Globus pallidus (tissue), 1 donor: ENCODE results near the gene MED9.
"Not testable (repeated sequence)": the region's sequence is repeated elsewhere in the genome, so short reads cannot be mapped to it uniquely, and the experiment has no call there.

Experiments used
- DNase-seq: peaks from one replicate; pipeline ENCODE4 v3.0.0-alpha.2; 2015; ENCODE audit warnings: low spot score

The MED9 gene, protein sequence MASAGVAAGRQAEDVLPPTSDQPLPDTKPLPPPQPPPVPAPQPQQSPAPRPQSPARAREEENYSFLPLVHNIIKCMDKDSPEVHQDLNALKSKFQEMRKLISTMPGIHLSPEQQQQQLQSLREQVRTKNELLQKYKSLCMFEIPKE

DNA sequence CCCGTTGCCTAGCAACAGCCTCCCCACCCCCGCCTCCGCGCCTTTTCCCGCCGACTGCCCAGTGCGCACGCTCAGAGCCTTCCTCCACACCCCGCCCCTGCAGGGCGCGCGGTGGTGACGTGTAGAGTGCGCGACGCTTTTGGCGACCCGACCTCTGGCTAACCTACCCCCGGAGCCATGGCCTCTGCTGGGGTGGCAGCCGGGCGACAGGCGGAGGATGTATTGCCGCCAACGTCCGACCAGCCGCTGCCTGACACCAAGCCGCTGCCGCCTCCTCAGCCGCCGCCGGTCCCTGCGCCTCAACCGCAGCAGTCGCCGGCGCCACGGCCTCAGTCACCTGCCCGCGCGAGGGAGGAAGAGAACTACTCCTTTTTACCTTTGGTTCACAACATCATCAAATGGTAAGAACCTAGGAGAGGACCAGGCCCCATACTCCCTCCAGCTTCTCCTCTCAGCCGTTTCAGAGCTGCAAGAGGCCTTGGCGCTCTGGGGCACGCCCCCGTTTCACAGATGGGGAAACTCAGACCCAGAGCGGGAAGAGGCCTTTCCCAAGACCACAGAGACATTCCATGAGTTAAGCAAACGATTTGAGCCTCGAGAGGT lies at the start of gene MED9:
TSS of gene MED9 (plus strand) at position 136 of the 603 bp plus-strand sequence. CDS start at position 178, 42 bp downstream.
- peak; percentile 89 for DNase-seq

DNA sequence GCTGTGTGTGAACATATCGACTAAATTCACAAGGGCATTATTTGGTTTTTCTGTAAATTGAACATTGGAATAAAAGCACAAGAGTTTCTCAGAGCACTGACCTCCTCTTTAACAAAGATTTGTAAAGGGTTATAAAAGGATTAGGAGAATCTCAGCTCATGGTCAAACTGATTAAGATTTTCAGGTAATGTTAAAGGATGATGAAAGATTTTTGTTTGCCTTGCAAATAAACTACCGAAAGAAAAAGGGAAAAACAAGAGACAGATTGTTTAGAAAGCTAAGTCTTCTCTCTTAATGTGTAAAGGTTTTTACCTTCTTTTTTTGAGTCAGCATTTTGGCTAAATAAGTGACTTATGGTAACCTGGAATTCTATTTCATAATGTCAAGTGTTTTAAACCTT lies 47.6 kb upstream of the MED9 start:
- DNase-seq: no peak

DNA sequence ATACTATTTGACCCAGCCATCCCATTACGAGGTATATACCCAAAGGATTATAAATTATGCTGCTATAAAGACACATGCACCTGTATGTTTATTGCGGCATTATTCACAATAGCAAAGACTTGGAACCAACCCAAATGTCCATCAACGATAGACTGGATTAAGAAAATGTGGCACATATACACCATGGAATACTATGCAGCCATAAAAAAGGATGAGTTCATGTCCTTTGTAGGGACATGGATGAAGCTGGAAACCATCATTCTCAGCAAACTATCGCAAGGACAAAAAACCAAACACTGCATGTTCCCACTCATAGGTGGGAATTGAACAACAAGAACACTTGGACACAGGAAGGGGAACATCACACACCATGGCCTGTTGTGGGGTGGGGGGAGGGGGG lies 45.9 kb upstream of the MED9 start:
- not testable (repeated sequence) for DNase-seq

DNA sequence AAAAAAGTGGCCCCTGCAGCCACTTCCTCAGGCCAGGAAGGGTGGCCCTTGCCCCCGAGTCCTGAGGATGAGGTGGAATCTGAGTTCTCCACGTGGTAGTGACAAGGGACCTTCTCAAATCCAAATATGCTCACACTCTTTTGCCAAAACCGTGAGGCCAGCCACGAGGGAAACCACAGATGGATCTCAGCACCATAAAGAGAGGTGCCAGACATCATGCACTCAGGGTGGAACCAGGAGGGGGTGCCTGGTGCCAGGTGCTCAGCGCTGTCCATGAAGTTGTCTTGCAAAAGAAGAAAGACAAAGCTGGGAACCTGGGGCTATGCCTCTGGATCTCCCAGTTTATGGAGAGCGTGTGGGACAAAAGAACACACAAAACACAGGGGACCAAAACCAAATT lies 45.2 kb upstream of the MED9 start:
- DNase-seq: no peak

DNA sequence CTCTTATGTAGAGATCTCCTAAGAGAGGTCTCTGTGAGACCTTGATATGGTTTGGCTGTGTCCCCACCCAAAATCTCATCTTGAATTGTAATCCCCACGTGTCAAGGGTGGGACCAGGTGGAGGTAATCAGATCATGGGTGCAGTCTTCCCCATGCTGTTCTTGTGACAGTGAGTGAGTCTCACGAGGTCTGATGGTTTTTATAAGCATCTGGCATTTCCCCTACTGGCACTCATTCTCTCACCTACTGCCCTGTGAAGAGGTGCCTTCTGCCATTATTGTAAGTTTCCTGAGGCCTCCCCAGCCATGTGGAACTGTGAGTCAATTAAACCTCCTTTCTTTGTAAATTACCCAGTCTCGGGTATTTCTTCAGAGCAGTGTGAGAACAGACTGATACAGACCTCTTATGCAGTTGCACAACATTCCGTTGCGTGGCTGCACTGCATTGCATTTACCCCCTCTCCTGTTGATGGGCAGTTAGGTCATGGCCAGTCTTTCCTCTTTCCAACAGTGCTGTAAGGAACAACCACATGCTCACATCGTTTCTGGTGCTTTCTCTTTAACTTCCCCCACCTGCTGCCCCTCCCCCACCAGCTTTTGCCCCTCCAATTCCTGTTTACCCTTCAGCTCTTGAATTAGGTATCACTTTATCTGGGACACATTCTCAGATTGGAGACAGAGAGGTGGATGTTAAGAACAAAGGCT lies 43.6 kb upstream of the MED9 start:
- no peak for DNase-seq

DNA sequence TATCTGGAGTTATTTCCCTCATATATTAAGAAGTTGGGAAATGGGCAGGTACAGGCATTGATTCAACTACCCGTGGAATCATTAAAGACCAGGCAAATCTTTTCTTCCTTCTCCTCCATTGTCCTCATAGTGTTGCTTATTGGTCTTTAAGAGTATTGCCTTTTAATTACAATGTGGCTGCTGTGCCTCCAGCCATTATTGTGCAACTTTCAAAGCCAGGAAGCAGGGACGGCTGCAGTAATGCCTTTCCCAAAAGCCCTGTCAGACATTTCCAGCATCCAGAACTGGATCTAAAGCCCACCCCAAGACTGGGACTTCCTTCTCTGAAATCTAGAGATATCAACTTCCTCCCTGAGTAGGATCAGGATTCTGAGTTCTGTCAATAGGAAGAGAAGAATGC lies 42.3 kb upstream of the MED9 start:
- DNase-seq: no peak

DNA sequence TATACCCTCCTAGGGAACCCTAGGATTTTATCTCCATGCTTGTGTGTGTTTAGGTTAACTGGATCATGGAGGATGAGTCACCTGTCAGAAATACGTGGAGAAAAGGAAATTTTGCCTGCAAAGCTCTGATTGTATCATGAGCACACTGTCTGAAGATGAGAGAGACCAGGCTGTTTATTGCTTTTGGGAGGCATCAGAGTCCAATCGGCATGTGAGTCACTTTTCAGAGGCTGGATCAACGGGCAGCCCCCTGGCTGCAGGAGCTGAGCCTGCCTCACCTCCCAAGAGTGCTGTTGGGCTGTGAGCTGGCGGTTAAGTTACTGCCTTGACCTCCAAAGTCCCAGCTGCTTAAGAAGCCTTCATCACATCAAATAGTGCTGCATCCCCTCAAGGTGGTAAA lies 41.5 kb upstream of the MED9 start:
- no peak for DNase-seq

DNA sequence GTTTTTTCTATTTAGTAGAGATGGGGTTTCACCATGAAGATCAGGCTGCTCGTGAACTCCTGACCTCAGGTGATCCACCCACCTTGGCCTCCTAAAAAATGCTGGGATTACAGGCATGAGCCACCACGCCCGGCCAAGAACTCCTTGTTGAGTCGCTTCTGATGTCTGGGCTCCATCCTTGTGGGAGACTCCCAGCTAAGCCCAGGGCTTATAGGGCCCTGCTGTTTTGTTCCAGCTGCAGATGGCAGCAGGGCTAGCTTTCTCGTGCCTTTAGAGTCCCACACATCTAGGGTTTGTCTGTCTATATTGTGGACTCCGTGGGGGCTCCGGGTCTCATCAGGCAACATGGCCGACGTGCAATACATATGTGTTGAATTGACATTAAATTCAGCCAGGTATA lies 39.3 kb upstream of the MED9 start:
- no peak for DNase-seq

DNA sequence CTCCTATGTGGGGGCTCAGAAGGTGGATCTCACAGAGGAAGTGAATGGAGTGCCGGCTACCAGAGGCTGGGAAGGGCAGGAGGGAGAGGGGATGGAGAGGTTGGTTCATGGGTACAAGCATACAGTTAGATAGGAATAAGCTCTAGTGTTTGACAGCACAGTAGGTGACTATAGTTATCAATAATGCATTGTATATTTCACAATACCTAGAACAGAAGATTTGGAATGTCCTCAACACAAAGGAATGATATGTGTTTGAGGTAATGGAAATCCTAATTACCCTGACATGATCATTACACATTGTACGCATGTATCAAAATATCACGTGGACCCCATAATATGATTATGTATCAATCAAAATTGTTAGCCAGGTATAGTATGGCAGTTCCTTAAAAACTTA lies 38.9 kb upstream of the MED9 start:
- no peak for DNase-seq

DNA sequence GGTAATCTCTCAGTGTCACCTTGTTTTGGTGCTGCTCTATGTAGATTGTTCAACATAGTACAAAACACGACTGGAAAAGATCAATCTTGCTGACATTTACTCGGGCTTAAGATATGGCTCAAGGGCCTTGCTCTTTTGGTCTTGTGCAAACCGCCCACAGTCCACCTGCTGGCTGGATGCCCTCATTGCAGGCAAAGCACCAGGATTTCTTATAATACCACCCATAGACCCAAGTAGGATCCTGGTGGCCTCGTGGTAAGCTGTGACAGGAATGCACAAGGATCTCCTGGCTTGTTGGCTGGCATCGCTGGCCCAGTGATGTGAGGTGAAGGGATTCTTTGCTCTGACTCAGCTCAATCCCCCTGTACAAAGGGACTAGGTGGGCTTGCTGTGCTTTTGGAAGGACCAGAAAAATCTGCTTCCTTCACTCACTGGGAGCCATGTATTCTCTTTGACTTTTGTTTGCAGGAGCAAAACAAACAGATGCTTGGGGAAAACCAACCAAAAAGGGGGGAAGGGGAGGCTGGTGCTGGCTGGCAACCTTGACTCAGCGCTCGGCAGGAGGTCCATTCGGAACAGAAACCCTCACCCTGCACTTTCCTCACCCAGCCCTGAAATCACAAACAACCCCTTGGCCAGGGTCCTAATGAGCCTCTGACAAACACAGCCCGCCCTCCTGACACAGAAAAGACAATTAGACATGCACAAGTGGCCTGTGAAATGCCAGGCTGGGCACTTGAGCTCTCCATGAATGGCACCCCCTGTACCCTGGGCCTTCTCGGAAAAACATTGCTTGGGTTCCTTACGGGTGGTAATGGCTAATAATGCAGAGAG lies 36.6 kb upstream of the MED9 start:
- DNase-seq: peak; percentile 55

DNA sequence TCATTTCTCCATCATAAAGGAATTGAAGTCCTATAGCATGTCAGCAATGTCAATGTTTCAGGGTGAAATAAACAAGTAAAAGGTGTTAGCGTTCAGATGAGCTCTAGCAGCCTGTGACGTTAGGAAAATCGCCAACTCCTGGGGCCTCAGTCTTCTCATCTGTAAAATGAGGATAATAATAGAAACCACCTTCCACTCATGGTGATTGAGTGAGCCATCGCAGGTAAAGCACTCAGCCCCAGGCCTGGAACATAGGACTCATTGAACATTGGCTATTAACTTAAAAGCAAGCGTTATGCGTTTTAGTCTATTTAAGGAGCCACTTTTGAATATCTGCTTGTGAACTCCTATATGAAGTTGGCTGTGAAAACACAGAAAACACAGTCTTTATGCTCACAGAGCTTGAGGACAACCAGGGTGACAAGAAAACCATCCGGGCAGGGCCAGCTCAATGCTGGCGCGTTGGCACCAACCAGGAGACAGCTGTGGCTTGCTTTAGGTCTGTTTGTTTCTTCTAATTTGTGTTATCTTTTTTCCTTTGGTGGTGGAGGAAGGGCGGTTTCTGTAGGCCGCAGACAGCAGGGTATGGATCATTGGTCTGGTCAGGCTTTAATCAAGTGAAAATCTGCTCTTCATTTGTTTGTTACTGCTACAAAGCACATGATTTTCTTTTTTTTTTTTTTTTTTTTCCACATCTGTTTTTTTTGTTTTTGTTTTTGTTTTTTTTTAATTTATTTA lies 35.7 kb upstream of the MED9 start:
- no peak for DNase-seq

DNA sequence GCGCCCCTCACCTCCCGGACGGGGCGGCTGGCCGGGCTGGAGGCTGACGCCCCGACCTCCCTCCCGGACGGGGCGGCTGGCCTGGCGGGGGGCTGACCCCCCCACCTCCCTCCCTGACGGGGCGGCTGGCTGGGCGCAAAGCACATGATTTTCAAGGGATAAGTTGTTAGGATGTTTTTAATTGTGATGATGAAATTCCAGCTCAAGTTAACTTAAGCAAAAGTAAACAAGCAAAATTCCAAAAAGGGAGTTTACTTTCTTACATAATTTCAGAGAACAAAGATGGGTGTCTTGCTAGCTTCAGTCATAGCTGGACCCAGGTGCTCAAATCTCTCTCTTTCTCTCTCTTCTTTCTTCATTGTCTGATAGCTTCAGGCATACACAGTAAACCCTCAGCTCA lies 33.6 kb upstream of the MED9 start:
- DNase-seq: no peak

DNA sequence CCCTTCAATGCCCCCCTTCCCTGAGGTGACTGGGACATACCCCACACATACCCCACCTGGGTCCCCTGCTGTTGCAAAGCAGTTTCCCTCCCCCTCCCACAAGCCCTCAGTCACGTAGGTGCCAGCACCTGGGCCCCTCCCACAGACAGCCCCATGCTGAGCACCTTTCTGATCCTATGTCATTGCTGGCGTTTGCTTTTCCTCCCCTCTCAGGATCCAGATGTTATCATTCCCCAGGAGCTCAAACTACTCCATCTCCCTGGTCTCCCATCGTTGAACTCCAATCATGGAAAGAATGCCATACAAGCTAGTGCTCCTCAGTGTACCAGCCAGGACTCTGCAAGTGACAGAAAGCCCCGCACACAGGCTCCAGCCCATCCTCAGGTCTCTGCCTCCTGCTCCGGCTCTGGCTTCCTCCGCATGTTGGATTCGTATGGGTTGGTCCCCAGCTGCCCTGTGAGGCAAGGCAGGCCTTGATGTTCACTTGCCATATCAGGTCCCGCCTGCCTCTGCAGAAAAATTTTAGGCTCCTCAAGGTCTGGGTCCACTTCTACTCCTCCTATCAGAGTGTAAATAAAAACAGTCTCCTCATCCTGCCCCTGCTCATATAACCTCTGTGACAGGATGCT lies 31.4 kb upstream of the MED9 start:
- no peak for DNase-seq

DNA sequence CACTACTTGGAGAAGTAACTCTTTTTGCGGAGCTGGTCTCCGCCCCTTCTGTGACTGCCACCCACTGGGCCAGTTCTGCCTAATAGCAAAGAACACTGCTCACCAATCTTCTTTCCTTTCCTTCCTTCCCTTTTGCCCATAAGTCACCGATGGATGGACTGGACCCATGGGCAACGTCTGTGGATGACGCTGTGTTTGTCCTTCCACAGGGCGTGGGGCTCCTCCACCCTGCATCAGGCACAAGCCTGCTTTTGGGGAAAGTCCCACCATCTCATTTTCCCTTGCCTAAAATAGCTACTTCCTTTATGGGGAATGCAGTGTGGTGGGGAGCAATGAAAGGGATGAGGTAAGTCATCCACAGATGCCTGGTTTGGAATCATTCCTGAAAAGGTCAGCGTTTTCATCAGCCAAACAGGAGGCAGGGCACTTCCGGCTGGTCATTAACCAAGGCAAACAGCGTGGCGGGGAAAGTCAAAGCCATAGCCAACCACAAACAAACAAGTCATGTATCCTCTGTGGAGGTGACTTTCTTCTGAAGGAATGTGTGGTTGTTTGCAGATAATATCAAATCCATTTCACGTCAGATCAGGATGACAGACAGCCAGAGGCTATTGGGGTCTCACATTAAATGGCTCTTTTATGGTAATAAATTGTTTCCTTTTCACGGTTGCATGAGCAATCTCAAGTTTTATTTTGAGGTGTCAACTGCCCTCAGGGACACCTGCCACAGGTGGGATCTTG lies 30.7 kb upstream of the MED9 start:
- no peak for DNase-seq

DNA sequence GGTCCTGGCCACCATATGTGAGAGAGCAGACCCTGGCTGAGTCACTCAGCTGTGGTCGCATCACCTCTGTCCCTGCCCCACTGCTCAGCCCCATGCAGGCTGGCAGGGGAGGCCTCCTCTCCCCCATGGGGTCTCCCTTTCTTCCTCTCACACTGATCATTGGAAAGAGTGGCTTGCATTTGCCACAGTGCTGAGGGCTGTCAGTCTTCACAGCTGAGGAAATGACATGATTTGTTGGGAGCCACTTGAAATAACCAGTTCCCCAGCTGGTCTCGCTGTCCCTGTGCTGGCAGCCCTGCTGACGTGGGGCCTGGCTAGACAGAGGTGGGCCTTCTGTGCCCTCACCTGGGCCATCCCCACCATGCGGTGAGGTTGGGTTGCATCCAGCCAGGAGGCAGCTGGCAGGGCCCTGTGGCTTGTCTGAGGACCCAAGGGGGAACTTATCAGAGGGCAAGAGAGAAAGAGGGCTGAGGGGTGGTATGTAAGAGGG lies 30.1 kb upstream of the MED9 start:
- DNase-seq: no peak

DNA sequence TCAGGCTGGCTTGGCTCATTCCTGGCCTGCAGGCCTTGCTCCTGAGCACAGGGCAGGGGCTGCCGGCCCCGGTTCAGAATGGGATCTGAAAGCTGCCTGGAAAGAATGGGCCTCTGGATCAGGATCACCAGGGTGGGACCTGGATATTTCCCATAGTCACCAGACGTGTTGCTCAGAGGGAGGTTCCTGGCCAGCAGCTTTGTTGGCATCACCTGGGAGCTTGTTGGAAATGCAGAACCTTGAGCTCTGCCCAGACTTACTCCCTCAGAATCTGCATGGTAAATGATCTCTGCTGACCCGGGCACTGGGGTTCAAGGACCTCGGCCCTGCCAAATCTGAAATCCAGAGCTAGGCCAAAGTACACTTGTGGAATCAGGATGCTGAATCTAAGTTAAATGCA lies 29.5 kb upstream of the MED9 start:
- DNase-seq: no peak

DNA sequence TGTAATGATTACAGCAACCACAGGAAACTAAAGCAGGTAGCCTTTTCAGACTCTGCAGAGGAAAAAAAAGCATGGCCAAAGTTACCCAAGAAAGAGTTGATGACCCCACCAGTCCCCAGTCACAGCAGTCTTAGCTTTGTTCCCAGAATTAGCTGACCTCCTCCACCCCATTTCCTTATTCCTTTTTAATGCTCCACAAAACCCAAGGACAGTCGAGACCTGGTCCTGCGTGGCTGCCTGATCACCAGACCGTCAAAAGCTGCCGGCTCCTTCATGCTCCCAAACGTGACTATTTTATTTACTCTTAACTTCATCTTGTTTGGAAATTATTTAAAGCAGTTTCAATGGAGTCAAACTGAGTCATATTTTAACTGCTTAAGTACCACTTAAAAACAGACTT lies 28.7 kb upstream of the MED9 start:
- no peak for DNase-seq

DNA sequence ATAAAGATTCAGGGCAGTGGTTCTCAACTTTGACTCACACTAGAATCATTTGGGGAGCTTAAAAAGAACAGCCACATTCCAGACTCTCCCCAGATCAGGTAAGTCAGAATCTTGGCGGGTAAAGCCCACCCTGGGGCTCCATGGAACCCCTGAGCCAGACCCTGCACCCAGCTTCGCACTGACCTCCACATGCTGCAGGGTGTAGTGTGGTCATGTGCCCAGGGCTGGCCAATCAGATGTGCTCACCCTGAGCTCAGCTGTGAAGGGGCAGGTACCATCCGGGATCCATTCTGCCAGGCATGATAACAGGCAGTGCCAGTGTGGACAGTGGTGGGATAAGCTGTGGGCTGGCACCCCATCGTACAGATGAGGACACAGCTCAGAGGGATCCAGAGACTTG lies 28.1 kb upstream of the MED9 start:
- DNase-seq: no peak

DNA sequence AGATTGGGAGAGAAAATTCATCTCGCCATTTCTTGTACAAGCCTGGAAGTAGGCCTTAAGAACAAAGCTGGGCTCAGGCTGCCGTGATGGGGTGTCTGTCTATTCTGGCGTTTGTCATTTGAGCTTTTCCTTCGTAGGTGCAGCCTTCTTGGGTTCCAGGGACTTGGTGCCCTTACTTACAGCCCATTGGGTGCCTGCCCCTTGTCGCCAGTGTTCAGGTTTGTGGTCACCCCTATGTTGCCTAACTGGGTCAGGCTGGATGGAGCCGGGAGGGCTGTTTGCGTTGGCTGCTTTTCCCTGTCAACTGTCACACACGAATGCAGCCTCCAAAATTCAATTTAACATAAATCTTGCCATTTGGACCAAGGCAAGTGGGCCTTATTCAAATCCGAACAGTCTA lies 23.7 kb upstream of the MED9 start:
- DNase-seq: no peak

DNA sequence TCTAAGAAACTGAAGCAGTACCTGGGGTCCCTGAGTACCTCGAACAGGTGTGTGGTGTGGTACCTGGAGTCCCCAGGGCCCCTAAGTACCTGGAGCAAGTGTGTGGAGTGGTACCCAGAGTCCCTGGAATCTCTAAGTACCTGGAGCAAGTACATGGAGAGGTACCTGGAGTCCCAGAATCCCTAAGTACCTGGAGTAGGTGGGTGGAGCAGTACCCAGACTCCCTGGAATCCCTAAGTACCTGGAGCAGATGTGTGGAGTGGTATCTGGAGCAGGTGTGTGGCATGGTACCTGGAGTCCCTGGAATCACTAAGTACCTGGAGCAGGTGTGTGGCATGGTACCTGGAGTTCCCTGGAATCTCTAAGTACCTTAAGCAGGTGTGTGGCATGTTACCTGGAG lies 22.5 kb upstream of the MED9 start:
- DNase-seq: no peak

DNA sequence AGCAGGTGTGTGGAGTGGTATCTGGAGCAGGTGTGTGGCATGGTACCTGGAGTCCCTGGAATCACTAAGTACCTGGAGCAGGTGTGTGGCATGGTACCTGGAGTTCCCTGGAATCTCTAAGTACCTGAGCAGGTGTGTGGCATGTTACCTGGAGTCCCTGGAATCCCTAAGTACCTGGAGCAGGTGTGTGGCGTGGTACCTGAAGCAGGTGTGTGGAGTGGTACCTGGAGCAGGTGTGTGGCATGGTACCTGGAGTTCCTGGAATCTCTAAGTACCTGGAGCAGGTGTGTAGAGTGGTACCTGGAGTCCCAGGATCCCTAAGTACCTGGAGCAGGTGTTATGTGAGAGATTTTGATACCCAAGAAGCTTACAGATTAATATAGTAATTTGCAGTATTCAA lies 22.1 kb upstream of the MED9 start:
- not testable (repeated sequence) for DNase-seq
